IMR-90 (cell line): ENCODE measurements around the gene TOMM7. TPM values are rescaled to one million over a fixed set of nuclear protein-coding genes. Genes with fewer than 3 reads are reported as not detected.

Source experiments
- ATAC-seq: fragments of 200-7000 bp; cut with Tn5 transposase; 2 replicates; pipeline ENCODE4 v1.9.1; 2020; ENCODE audit warnings: low read depth, mild to moderate bottlenecking, moderate library complexity
- BruUV-seq: library from RNA; stranded (reverse); fragments of 400-500 nt; replicated peaks from 2 replicates; lab custom pipeline; 2021; lab: Mats Ljungman, UMichigan
- CTCF ChIA-PET: fragments of 300-600 bp; formaldehyde crosslinking; extraction: SDS; loops from one replicate; lab custom pipeline; 2021; ENCODE audit warnings: antibody characterized with exemption; lab: Yijun Ruan, JAX
- POLR2A ChIA-PET: fragments of 300-600 bp; sonication (Branson Sonifier 250); formaldehyde crosslinking; loops from one replicate; lab custom pipeline; 2022; ENCODE audit warnings: antibody characterized with exemption; ENCODE audit not compliant: unreplicated experiment; lab: Charles Lee
- DNase-seq: peaks from one replicate; pipeline ENCODE4 v3.0.0; 2013
- H2AFZ ChIP-seq: replicated peaks from 2 replicates; pipeline ENCODE3; 2013; ENCODE audit warnings: low read length, mild to moderate bottlenecking; ENCODE audit not compliant: poor library complexity
- H2AK5ac ChIP-seq: 2 replicates; pipeline ENCODE4 v1.6.1; 2013; ENCODE audit warnings: low read depth, low read length, inconsistent platforms
- H2AK9ac ChIP-seq: replicated peaks from 2 replicates; pipeline ENCODE3; 2013; ENCODE audit warnings: mild to moderate bottlenecking, low read depth, low read length, moderate library complexity; ENCODE audit not compliant: poor library complexity
- H2BK120ac ChIP-seq: 2 replicates; pipeline ENCODE4 v1.6.1; 2013; ENCODE audit warnings: low read depth, low read length, inconsistent platforms
- H2BK15ac ChIP-seq: 3 replicates; pipeline ENCODE4 v1.6.1; 2013; ENCODE audit warnings: low read depth, low read length, inconsistent platforms
- H2BK20ac ChIP-seq: 2 replicates; pipeline ENCODE4 v1.6.1; 2013; ENCODE audit warnings: low read depth, mild to moderate bottlenecking, inconsistent platforms, low read length, moderate library complexity
- H2BK5ac ChIP-seq: 2 replicates; pipeline ENCODE4 v1.6.1; 2013; ENCODE audit warnings: mild to moderate bottlenecking, low read depth, low read length, inconsistent platforms; ENCODE audit not compliant: poor library complexity, severe bottlenecking
- H3K14ac ChIP-seq: replicated peaks from 2 replicates; pipeline ENCODE4 v1.6.1; 2013; ENCODE audit warnings: low read depth, low read length, inconsistent platforms
- H3K18ac ChIP-seq: 2 replicates; pipeline ENCODE4 v1.6.1; 2013; ENCODE audit warnings: low read depth, low read length, control low read depth
- H3K23ac ChIP-seq: 2 replicates; pipeline ENCODE4 v1.6.1; 2013; ENCODE audit warnings: low read depth, low read length, inconsistent platforms
- H3K27ac ChIP-seq: 2 replicates; pipeline ENCODE4 v1.5.1; 2013; ENCODE audit warnings: mild to moderate bottlenecking, control low read depth, low read length; ENCODE audit not compliant: insufficient read depth
- H3K27me3 ChIP-seq: 2 replicates; pipeline ENCODE4 v1.6.1; 2013; ENCODE audit warnings: low read length; ENCODE audit not compliant: control insufficient read depth, insufficient read depth
- H3K36me3 ChIP-seq: 2 replicates; pipeline ENCODE4 v1.6.1; 2013; ENCODE audit warnings: low read length, mixed read lengths; ENCODE audit not compliant: control insufficient read depth, insufficient read depth
- H3K4ac ChIP-seq: 2 replicates; pipeline ENCODE4 v1.6.1; 2013; ENCODE audit warnings: low read depth, low read length, inconsistent platforms
- H3K4me1 ChIP-seq: 2 replicates; pipeline ENCODE4 v1.6.1; 2013; ENCODE audit warnings: low read length, mixed read lengths; ENCODE audit not compliant: control insufficient read depth, insufficient read depth
- H3K4me2 ChIP-seq: 2 replicates; pipeline ENCODE4 v1.6.1; 2013; ENCODE audit warnings: low read depth, mild to moderate bottlenecking, control low read depth, low read length, moderate library complexity
- H3K4me3 ChIP-seq: 2 replicates; pipeline ENCODE4 v1.5.1; 2013; ENCODE audit warnings: low read depth, mild to moderate bottlenecking, control low read depth, low read length, moderate library complexity; ENCODE audit not compliant: insufficient read depth
- H3K56ac ChIP-seq: 2 replicates; pipeline ENCODE4 v1.6.1; 2013; ENCODE audit warnings: low read length, inconsistent platforms; ENCODE audit not compliant: insufficient read depth; ENCODE audit errors: extremely low read depth
- H3K79me1 ChIP-seq, 2 experiments: 2 replicates each; pipeline ENCODE4 v1.6.1; 2013; ENCODE audit warnings: low read length in 2 of 2, inconsistent platforms in 1 of 2, low read depth in 1 of 2
- H3K9ac ChIP-seq: 2 replicates; pipeline ENCODE4 v1.6.1; 2013; ENCODE audit warnings: low read depth, low read length, control low read depth
- H3K9me1 ChIP-seq: 2 replicates; pipeline ENCODE4 v1.6.1; 2013; ENCODE audit warnings: low read length, inconsistent platforms; ENCODE audit not compliant: insufficient read depth
- H3K9me3 ChIP-seq: 2 replicates; pipeline ENCODE4 v1.6.1; 2013; ENCODE audit warnings: low read length; ENCODE audit not compliant: control insufficient read depth, insufficient read depth
- H4K20me1 ChIP-seq: 2 replicates; pipeline ENCODE4 v1.6.1; 2013; ENCODE audit warnings: low read length, inconsistent platforms; ENCODE audit not compliant: insufficient read depth
- H4K5ac ChIP-seq: 2 replicates; pipeline ENCODE4 v1.6.1; 2013; ENCODE audit warnings: mild to moderate bottlenecking, low read depth, low read length, control low read depth
- H4K8ac ChIP-seq, 2 experiments: 2 replicates each; pipeline ENCODE4 v1.6.1; 2013; ENCODE audit warnings: low read depth in 2 of 2, low read length in 2 of 2, control low read depth in 1 of 2, inconsistent platforms in 1 of 2
- H4K91ac ChIP-seq: 2 replicates; pipeline ENCODE4 v1.6.1; 2013; ENCODE audit warnings: low read depth, low read length, inconsistent platforms; ENCODE audit not compliant: insufficient read depth
- NFE2L2 ChIP-seq: fragments of 150-350 bp; IDR thresholded peaks from 2 replicates; pipeline ENCODE4 v1.6.1; 2016; ENCODE audit warnings: low read depth, mild to moderate bottlenecking, low read length
- RCOR1 ChIP-seq: IDR thresholded peaks from 2 replicates; pipeline ENCODE4 v1.6.1; 2012; ENCODE audit warnings: mild to moderate bottlenecking, low read length, improper control_type of control experiment; ENCODE audit not compliant: insufficient replicate concordance
- whole genome bisulfite sequencing, 2 experiments: methylation state at CpG; one replicate each; pipeline versions ENCODE4 v1.1.5 to v1.1.7; 2013; ENCODE audit warnings: missing lambda C conversion rate in 2 of 2; ENCODE audit not compliant: insufficient read length in 1 of 2; ENCODE audit errors: extremely low coverage in 2 of 2; 5-methylcytosine and 5-hydroxymethylcytosine counted together
- dilution Hi-C: fragments of 300-500 bp; cut with HindIII; formaldehyde crosslinking; loops from one replicate; pipeline ENCODE4 v1.14.3; 2018; ENCODE audit warnings: low sequenced_read_pairs; ENCODE audit not compliant: unreplicated experiment
- in situ Hi-C: fragments of 300-500 bp; cut with MboI; formaldehyde crosslinking; loops from 3 replicates; pipeline ENCODE4 v1.14.3; 2019; ENCODE audit warnings: low sequenced_read_pairs, inconsistent platforms, mixed read lengths
- intact Hi-C: fragments of 100-400 bp; cut with micrococcal nuclease; formaldehyde crosslinking; loops from 2 replicates; pipeline ENCODE4 v1.10.0; 2022
- polyA plus RNA-seq, 3 experiments: library from polyadenylated mRNA; depleted of rRNA; stranded (reverse); fragments of >200 nt; gene quantifications; 2 replicates each; pipeline ENCODE4 v1.2.3, GENCODE V29; 2012; ENCODE audit warnings: low replicate concordance in 1 of 3
- total RNA-seq: library from RNA; depleted of rRNA; stranded (reverse); fragments of >200 nt; gene quantifications from 2 replicates; pipeline ENCODE4 v1.2.3, GENCODE V29; 2012

TOMM7 gene
- total and polyA plus RNA-seq, 2 of the 4 experiments (the other 2 are of a cell fraction), result 67.2 to 727 TPM

DNA sequence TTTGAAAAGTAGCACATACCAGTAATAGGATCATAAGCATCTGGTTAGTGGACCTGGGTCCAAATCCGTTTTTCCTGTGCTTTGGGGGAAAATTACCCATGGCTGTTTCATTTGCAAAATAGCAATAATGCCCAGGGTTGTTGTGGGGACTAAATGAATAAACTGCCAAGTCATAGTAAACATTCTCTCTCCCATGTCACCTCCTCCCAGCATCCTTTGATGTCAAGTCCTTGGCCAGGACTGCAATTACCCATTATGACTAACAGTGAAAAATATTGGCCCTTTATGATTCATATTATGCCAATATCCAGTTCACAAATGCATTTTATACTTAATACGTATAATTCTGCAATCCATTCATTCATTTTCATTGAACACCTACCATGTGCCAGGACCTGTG, 23.0 kb downstream of the TOMM7 start:
- Histone ChIP-seq H3K27ac (no peak overlapping the region), H3K14ac (no peak overlapping the region), H3K9ac (no peak overlapping the region), H2BK20ac (no peak overlapping the region), H2AFZ (no peak overlapping the region), H3K79me1 (no peaks in the 10 kb centered on the region), H3K4ac (no peak overlapping the region), H3K4me1 (no peaks in the 10 kb centered on the region), H3K27me3 (no peaks in the 10 kb centered on the region), H2BK5ac (no peak overlapping the region), H4K20me1 (no peaks in the 10 kb centered on the region), H3K36me3 (no peaks in the 10 kb centered on the region), H3K56ac (no peak overlapping the region), H2BK15ac (no peak overlapping the region), H4K8ac (no peak overlapping the region), H3K4me3 (no peak overlapping the region), H3K9me3 (no peaks in the 10 kb centered on the region), H2AK9ac (no peak overlapping the region), H3K18ac (no peak overlapping the region), H3K4me2 (no peak overlapping the region), H4K5ac (no peak overlapping the region), H2AK5ac (no peak overlapping the region), H3K9me1 (no peaks in the 10 kb centered on the region), H4K91ac (no peak overlapping the region), H3K23ac (no peak overlapping the region), H2BK120ac (no peak overlapping the region)
- no CpG with 5 or more reads among the region's 2 CpGs for WGBS, 2 experiments
- no TSS peak for BruUV-seq
- TF ChIP-seq RCOR1, result no peak
- TF ChIP-seq NFE2L2, result peak; percentile 63
- DNase-seq (peak; percentile 30), ATAC-seq (no peak)
- in situ Hi-C loops, result no loop called here
- ChIA-PET CTCF (no interaction called here), POLR2A (no interaction called here)
- dilution Hi-C loops, result no loop called here
- intact Hi-C loops, result no loop called here
